BJ (cell line): Measurements from ENCODE around the gene WNT8B. TPM values are rescaled to one million over a fixed set of nuclear protein-coding genes. Genes with fewer than 3 reads are reported as not detected.

ENCODE experiments used
- CTCF ChIA-PET: fragments of 350-600 bp; formaldehyde crosslinking; extraction: SDS; loops from one replicate; lab custom pipeline; 2021; ENCODE audit warnings: antibody characterized with exemption, inconsistent platforms; lab: Yijun Ruan, JAX
- POLR2A ChIA-PET: fragments of 300-600 bp; sonication (Branson Sonifier 250); formaldehyde crosslinking; extraction: SDS; loops from one replicate; lab custom pipeline; 2021; ENCODE audit warnings: antibody characterized with exemption; lab: Charles Lee
- DNase-seq: peaks from one replicate; pipeline ENCODE4 v3.0.0-alpha.2; 2011; ENCODE audit warnings: low read depth
- H3K27me3 ChIP-seq: 2 replicates; pipeline ENCODE4 v1.6.0; 2011; ENCODE audit warnings: low read length; ENCODE audit not compliant: control insufficient read depth, insufficient read depth
- H3K36me3 ChIP-seq: 2 replicates; pipeline ENCODE4 v1.5.1; 2011; ENCODE audit warnings: low read length; ENCODE audit not compliant: control insufficient read depth, insufficient read depth
- H3K4me3 ChIP-seq: 2 replicates; pipeline ENCODE4 v1.5.1; 2011; ENCODE audit warnings: low read depth, mild to moderate bottlenecking, control low read depth, low read length
- CTCF ChIP-seq: IDR thresholded peaks from 2 replicates; pipeline ENCODE4 v1.5.1; 2011; ENCODE audit warnings: low read depth, mild to moderate bottlenecking, control low read depth, inconsistent platforms, low read length, moderate library complexity; ENCODE audit not compliant: insufficient read depth
- polyA plus RNA-seq: library from polyadenylated mRNA; depleted of rRNA; stranded (reverse); fragments of >200 nt; gene quantifications from 2 replicates; pipeline ENCODE4 v1.2.3, GENCODE V29; 2011

Gene WNT8B
- polyA plus RNA-seq, 1 experiment = 0.04 TPM

GRCh38 chr10:100469756-100470155 is 6.9 kb downstream of the WNT8B start:
- DNase-seq = no peak
- POLR2A ChIA-PET = no interaction called here
- CTCF ChIA-PET = interaction anchor here (0.7 to 3.3 kb wide), 5 partner anchors 11 to 49 kb away, joined by 3 to 22 read pairs (median 4); no protein-coding TSS in a partner anchor
- H3K27me3 ChIP-seq = peaks cover 2% of the 10 kb centered on the region
- no peaks in the 10 kb centered on the region for H3K36me3 ChIP-seq
- H3K4me3 ChIP-seq = no peak overlapping the region
- TF ChIP-seq CTCF = no peak

- Histone ChIP-seq H3K4me3 (no peak overlapping the region), H3K27me3 (peaks cover 2% of the 10 kb centered on the region), H3K36me3 (no peaks in the 10 kb centered on the region)
- ChIA-PET POLR2A (no interaction called here), CTCF (interaction anchor here (0.7 to 3.3 kb wide), 2 partner anchors 12 to 31 kb away, joined by 3 to 22 read pairs; no protein-coding TSS in a partner anchor)
- no peak for TF ChIP-seq CTCF
- no peak for DNase-seq
Observed at GRCh38 chr10:100470367-100470766, 7.6 kb downstream of the WNT8B start.

- TF ChIP-seq CTCF = no peak
- H3K4me3 ChIP-seq = no peak overlapping the region
- H3K27me3 ChIP-seq = peaks cover 15% of the 10 kb centered on the region
- no peak for DNase-seq
- POLR2A ChIA-PET = no interaction called here
- CTCF ChIA-PET = no interaction called here
- H3K36me3 ChIP-seq = no peaks in the 10 kb centered on the region
Observed at GRCh38 chr10:100477970-100478369, 15.2 kb downstream of the WNT8B start.

- Histone ChIP-seq H3K27me3 (peaks cover 18% of the 10 kb centered on the region), H3K4me3 (no peak overlapping the region), H3K36me3 (no peaks in the 10 kb centered on the region)
- ChIA-PET POLR2A (no interaction called here), CTCF (interaction anchor here (10.4 kb wide), 1 partner anchor 25 kb away, joined by 386 read pairs; no protein-coding TSS in a partner anchor)
- no peak for TF ChIP-seq CTCF
- DNase-seq = no peak
Observed at GRCh38 chr10:100479037-100479436, 16.2 kb downstream of the WNT8B start.

- no peak overlapping the region for H3K4me3 ChIP-seq
- H3K27me3 ChIP-seq = peaks cover 18% of the 10 kb centered on the region
- no peak for TF ChIP-seq CTCF
- ChIA-PET CTCF (interaction anchor here (0.5 to 10.4 kb wide), 3 partner anchors 25 to 638 kb away, joined by 3 to 386 read pairs (median 4); no protein-coding TSS in a partner anchor), POLR2A (no interaction called here)
- no peak for DNase-seq
- H3K36me3 ChIP-seq = no peaks in the 10 kb centered on the region
Observed at GRCh38 chr10:100480002-100480401, 17.2 kb downstream of the WNT8B start.
